Left renal pelvis (tissue), 4 donors: ENCODE measurements around the gene SLC52A1. TPM values are rescaled to one million over a fixed set of nuclear protein-coding genes. Genes with fewer than 3 reads are reported as not detected.

Experiments used
- DNase-seq, 4 donors: peaks; one replicate each; pipeline ENCODE4 v3.0.0-alpha.2; 2013; ENCODE audit warnings: low read depth in 4 of 4, low spot score in 3 of 4
- polyA plus RNA-seq, 4 donors: library from polyadenylated mRNA; unstranded; fragments of 120-200 nt; gene quantifications; one replicate each; pipeline ENCODE4 v1.2.1, GENCODE V29; 2013; ENCODE audit not compliant: insufficient read length in 4 of 4

SLC52A1 gene
- polyA plus RNA-seq, 4 donors = 0.05 to 0.35 (median 0.15) TPM

GRCh38 chr17:4994081-4994595, 41.1 kb downstream of the SLC52A1 start:
- DNase-seq = no peak

GRCh38 chr17:4987767-4988567, 47.3 kb downstream of the SLC52A1 start:
- no peak for DNase-seq

GRCh38 chr17:4986951-4987766, 48.1 kb downstream of the SLC52A1 start, which contains the start of gene CAMTA2:
TSS of gene CAMTA2 (minus strand) at chr17:4987675. CDS start at chr17:4986222, 1,453 bp downstream.
- peak in 2 of 4 donors; percentile 52 to 62 for DNase-seq

DNA sequence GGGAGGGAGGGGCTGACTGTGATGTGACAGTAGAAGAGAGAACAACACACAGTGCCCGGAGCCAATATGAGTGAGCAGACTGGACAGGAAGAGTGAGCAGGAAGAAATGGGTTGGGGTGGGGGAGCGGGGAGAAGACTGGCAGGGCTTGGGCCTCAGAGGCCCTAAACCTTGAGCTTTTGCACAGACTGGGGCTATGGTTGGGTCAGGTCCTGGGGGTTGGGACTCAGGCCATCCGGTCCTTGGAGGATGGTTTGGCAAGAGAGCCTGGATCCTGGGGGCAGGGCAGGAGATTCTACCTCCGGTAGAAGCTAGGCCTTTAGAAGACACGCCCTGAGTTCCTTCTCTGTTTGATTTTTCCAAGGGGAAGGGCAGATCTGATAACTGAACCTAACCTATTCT, 48.8 kb downstream of the SLC52A1 start:
- DNase-seq = no peak

Other genes with a start within 250 kb of the SLC52A1 start
- 1 to 10 TPM in 1 of 4 donors, under 1 TPM in 3; 0.41 to 1.2 (median 0.59) TPM for gene VMO1, start 249.1 kb downstream of the SLC52A1 start, polyA plus RNA-seq
- 1 to 10 TPM in 3 of 4 donors, under 1 TPM in 1; 0.90 to 9.4 (median 3.5) TPM for gene GLTPD2, start 246.5 kb downstream of the SLC52A1 start, polyA plus RNA-seq
- 100 to 1,000 TPM in 3 of 4 donors, 10 to 100 TPM in 1; 82.5 to 125 (median 120) TPM for gene PSMB6, start 239.3 kb downstream of the SLC52A1 start, polyA plus RNA-seq
- 10 to 100 TPM; 31.9 to 48.7 (median 41.6) TPM for gene PLD2, start 228.3 kb downstream of the SLC52A1 start, polyA plus RNA-seq
- 10 to 100 TPM; 49.3 to 75.6 (median 59.3) TPM for gene MINK1, start 202.1 kb downstream of the SLC52A1 start, polyA plus RNA-seq
- gene C17orf107, start 135.9 kb downstream of the SLC52A1 start, polyA plus RNA-seq = 1 to 10 TPM; 1.3 to 2.8 (median 1.9) TPM
- 1 to 10 TPM; 1.4 to 2.0 (median 1.7) TPM for gene CHRNE, start 132.3 kb downstream of the SLC52A1 start, polyA plus RNA-seq
- gene GP1BA, start 103.1 kb downstream of the SLC52A1 start, polyA plus RNA-seq = 1 to 10 TPM in 3 of 4 donors, under 1 TPM in 1; 0.83 to 3.4 (median 1.8) TPM
- gene SLC25A11, start 95.4 kb downstream of the SLC52A1 start, polyA plus RNA-seq = 10 to 100 TPM; 40.5 to 90.1 (median 72.7) TPM
- 100 to 1,000 TPM; 106 to 135 (median 129) TPM for gene RNF167, start 95.2 kb downstream of the SLC52A1 start, polyA plus RNA-seq
- gene PFN1, start 86.9 kb downstream of the SLC52A1 start, polyA plus RNA-seq = 100 to 1,000 TPM; 274 to 467 (median 346) TPM
- 10 to 100 TPM; 14.8 to 30.0 (median 18.8) TPM for gene ENO3, start 84.3 kb downstream of the SLC52A1 start, polyA plus RNA-seq
- gene SPAG7, start 67.6 kb downstream of the SLC52A1 start, polyA plus RNA-seq = 100 to 1,000 TPM in 1 of 4 donors, 10 to 100 TPM in 3; 86.4 to 100 (median 92.0) TPM
- 10 to 100 TPM; 19.3 to 34.2 (median 26.6) TPM for gene CAMTA2, start 47.8 kb downstream of the SLC52A1 start, polyA plus RNA-seq
- 1 to 10 TPM; 6.9 to 9.3 (median 7.4) TPM for gene INCA1, start 37.9 kb downstream of the SLC52A1 start, polyA plus RNA-seq
- 10 to 100 TPM; 69.8 to 89.3 (median 82.2) TPM for gene KIF1C, start 37.5 kb downstream of the SLC52A1 start, polyA plus RNA-seq
- 10 to 100 TPM in 3 of 4 donors, 1 to 10 TPM in 1; 9.9 to 15.8 (median 14.4) TPM for gene ZFP3, start 43.0 kb upstream of the SLC52A1 start, polyA plus RNA-seq
- 10 to 100 TPM; 14.2 to 41.1 (median 22.0) TPM for gene ZNF232, start 76.5 kb upstream of the SLC52A1 start, polyA plus RNA-seq
- 10 to 100 TPM in 1 of 4 donors, 1 to 10 TPM in 3; 1.9 to 12.2 (median 4.0) TPM for gene USP6, start 80.6 kb upstream of the SLC52A1 start, polyA plus RNA-seq
- 10 to 100 TPM; 14.6 to 26.3 (median 21.8) TPM for gene ZNF594, start 156.4 kb upstream of the SLC52A1 start, polyA plus RNA-seq
- 1 to 10 TPM; 1.4 to 2.0 (median 1.8) TPM for gene SCIMP, start 199.4 kb upstream of the SLC52A1 start, polyA plus RNA-seq
- 10 to 100 TPM; 52.6 to 62.9 (median 62.1) TPM for gene RABEP1, start 246.9 kb upstream of the SLC52A1 start, polyA plus RNA-seq